Liver (tissue), 9 donors: ENCODE measurements around the gene CFAP90. TPM values are rescaled to one million over a fixed set of nuclear protein-coding genes. Genes with fewer than 3 reads are reported as not detected.

ENCODE experiments used
- DNase-seq: peaks from one replicate; pipeline ENCODE4 v3.0.0-alpha.2; 2017; ENCODE audit warnings: low spot score
- H3K27ac ChIP-seq, 2 donors: one replicate each; pipeline ENCODE4 v1.7.0; 2013; ENCODE audit warnings: inconsistent platforms in 2 of 2, low read length in 2 of 2, control low read depth in 1 of 2, low read depth in 1 of 2, mild to moderate bottlenecking in 1 of 2
- H3K27me3 ChIP-seq, 4 donors: one replicate each; pipeline versions ENCODE4 v1.6.1 to v1.7.0; 2013; ENCODE audit warnings: low read length in 3 of 4, inconsistent platforms in 1 of 4, mild to moderate bottlenecking in 1 of 4, moderate library complexity in 1 of 4; ENCODE audit not compliant: control insufficient read depth in 4 of 4, insufficient read depth in 4 of 4
- H3K36me3 ChIP-seq, 4 donors: one replicate each; pipeline versions ENCODE4 v1.6.1 to v1.7.0; 2013; ENCODE audit warnings: low read length in 3 of 4, mild to moderate bottlenecking in 3 of 4, low read depth in 1 of 4, moderate library complexity in 1 of 4; ENCODE audit not compliant: control insufficient read depth in 4 of 4, insufficient read depth in 3 of 4
- H3K4me1 ChIP-seq, 4 donors: one replicate each; pipeline versions ENCODE4 v1.6.1 to v1.7.0; 2013; ENCODE audit warnings: low read length in 3 of 4, mild to moderate bottlenecking in 3 of 4, moderate library complexity in 1 of 4; ENCODE audit not compliant: control insufficient read depth in 4 of 4, insufficient read depth in 4 of 4
- H3K4me3 ChIP-seq, 3 donors: one replicate each; pipeline versions ENCODE4 v1.6.1 to v1.7.0; 2013; ENCODE audit warnings: low read length in 3 of 3, control low read depth in 1 of 3, low read depth in 1 of 3, mild to moderate bottlenecking in 1 of 3
- H3K9ac ChIP-seq, 2 donors: one replicate each; pipeline ENCODE4 v1.7.0; 2013; ENCODE audit warnings: low read length in 2 of 2, mild to moderate bottlenecking in 2 of 2, moderate library complexity in 2 of 2, control low read depth in 1 of 2, low read depth in 1 of 2
- H3K9me3 ChIP-seq, 4 donors: one replicate each; pipeline versions ENCODE4 v1.6.1 to v1.7.0; 2013; ENCODE audit warnings: low read length in 3 of 4; ENCODE audit not compliant: control insufficient read depth in 4 of 4
- ATF3 ChIP-seq: IDR thresholded peaks from 2 replicates; pipeline ENCODE4 v1.6.1; 2016; ENCODE audit warnings: antibody characterized with exemption
- CTCF ChIP-seq: fragments of 150-350 bp; IDR thresholded peaks from 2 replicates; pipeline ENCODE4 v1.5.1; 2017; ENCODE audit warnings: improper control_type of control experiment, low read depth, low read length; ENCODE audit not compliant: missing input control
- EGR1 ChIP-seq, 2 donors: IDR thresholded peaks; 2 replicates each; pipeline ENCODE4 v1.6.1; 2016 to 2018; ENCODE audit warnings: antibody characterized with exemption in 2 of 2, low read depth in 2 of 2
- GABPA ChIP-seq, 2 donors: IDR thresholded peaks in 1 of 2; conservative IDR thresholded peaks in 1 of 2; 2 replicates each; pipeline ENCODE4 v1.6.1; 2016; ENCODE audit warnings: antibody characterized with exemption in 2 of 2, mild to moderate bottlenecking in 1 of 2, moderate library complexity in 1 of 2
- HNF4G ChIP-seq: IDR thresholded peaks from 2 replicates; pipeline ENCODE4 v1.6.1; 2016; ENCODE audit warnings: antibody characterized with exemption
- JUND ChIP-seq, 2 donors: IDR thresholded peaks; 2 replicates each; pipeline ENCODE4 v1.6.1; 2016; ENCODE audit warnings: antibody characterized with exemption in 2 of 2
- NR2F2 ChIP-seq: IDR thresholded peaks from 2 replicates; pipeline ENCODE4 v1.6.1; 2016; ENCODE audit warnings: antibody characterized with exemption
- RXRA ChIP-seq, 2 donors: IDR thresholded peaks; 2 replicates each; pipeline ENCODE4 v1.6.1; 2017 to 2018; ENCODE audit warnings: antibody characterized with exemption in 2 of 2, mild to moderate bottlenecking in 1 of 2
- TAF1 ChIP-seq: conservative IDR thresholded peaks from 2 replicates; pipeline ENCODE4 v1.6.1; 2016; ENCODE audit warnings: antibody characterized with exemption, mild to moderate bottlenecking
- YY1 ChIP-seq: IDR thresholded peaks from 2 replicates; pipeline ENCODE4 v1.6.1; 2016; ENCODE audit warnings: antibody characterized with exemption, mild to moderate bottlenecking
- WGBS: extraction: QIAGEN DNeasy Blood & Tissue Kit; methylation state at CpG from one replicate; pipeline ENCODE4 v1.1.7; 2013; 5-methylcytosine and 5-hydroxymethylcytosine counted together
- polyA plus RNA-seq, 2 donors: library from polyadenylated mRNA; stranded (reverse) in 1 of 2; unstranded in 1 of 2; fragments of 200-250 nt in 1 of 2; fragments of >200 nt in 1 of 2; fragmentation: Nextera tagmentation in 1 of 2; extraction: Ambion mirVana in 1 of 2; gene quantifications; one replicate each; pipeline versions ENCODE4 v1.2.1 to v1.2.3, GENCODE V29; 2013 to 2015
- total RNA-seq, 2 donors: library from RNA; depleted of rRNA; stranded (reverse); fragments of >200 nt; gene quantifications; one replicate each; pipeline ENCODE4 v1.2.3, GENCODE V29; 2014
- TF ChIP-seq, protein P1 (sequence below): IDR thresholded peaks from 2 replicates; pipeline ENCODE4 v1.6.1; 2016; ENCODE audit warnings: antibody characterized with exemption
- TF ChIP-seq, protein P2 (sequence below): IDR thresholded peaks from 2 replicates; pipeline ENCODE4 v1.6.1; 2016; ENCODE audit warnings: antibody characterized with exemption, mild to moderate bottlenecking
- donor health status: healthy.
- donor health status: healthy.
- donor health status: healthy.
- donor health status: healthy.
- donor health status: healthy.

The CFAP90 gene
- total and polyA plus RNA-seq, 4 donors: 0.42 to 1.0 (median 0.59) TPM

DNA sequence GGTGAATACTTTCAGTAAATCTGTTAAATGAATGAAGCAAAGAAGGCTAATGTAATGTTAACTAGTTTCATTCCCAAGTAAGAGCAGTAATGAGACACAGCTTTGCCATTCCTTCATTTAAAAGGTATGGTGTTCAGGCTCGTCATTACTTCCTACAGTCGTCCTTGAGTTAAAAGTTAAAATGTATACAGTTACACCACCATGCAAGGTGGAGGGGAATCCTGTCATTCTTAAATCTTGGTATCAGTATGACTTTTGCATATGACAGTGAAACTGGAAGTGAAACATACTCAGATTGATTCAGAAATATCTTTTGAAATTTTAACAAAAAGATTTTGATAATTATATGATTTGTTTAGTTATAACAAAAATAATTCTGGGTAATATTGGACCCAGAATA, 43.9 kb upstream of the CFAP90 start:
- no peaks in the 10 kb centered on the region for H3K27me3 ChIP-seq
- H3K9ac ChIP-seq: no peak overlapping the region
- H3K9me3 ChIP-seq: no peaks in the 10 kb centered on the region
- H3K27ac ChIP-seq: no peak overlapping the region
- WGBS: 86% methylated on average over 2 of the region's 2 CpGs
- H3K36me3 ChIP-seq: peaks cover 6 to 87% (median 68%) of the 10 kb centered on the region in 4 donors
- TF ChIP-seq HNF4G (no peak), ATF3 (no peak)
- TF ChIP-seq, protein P1, sequence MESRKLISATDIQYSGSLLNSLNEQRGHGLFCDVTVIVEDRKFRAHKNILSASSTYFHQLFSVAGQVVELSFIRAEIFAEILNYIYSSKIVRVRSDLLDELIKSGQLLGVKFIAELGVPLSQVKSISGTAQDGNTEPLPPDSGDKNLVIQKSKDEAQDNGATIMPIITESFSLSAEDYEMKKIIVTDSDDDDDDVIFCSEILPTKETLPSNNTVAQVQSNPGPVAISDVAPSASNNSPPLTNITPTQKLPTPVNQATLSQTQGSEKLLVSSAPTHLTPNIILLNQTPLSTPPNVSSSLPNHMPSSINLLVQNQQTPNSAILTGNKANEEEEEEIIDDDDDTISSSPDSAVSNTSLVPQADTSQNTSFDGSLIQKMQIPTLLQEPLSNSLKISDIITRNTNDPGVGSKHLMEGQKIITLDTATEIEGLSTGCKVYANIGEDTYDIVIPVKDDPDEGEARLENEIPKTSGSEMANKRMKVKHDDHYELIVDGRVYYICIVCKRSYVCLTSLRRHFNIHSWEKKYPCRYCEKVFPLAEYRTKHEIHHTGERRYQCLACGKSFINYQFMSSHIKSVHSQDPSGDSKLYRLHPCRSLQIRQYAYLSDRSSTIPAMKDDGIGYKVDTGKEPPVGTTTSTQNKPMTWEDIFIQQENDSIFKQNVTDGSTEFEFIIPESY: no peak
- no peaks in the 10 kb centered on the region for H3K4me1 ChIP-seq
- DNase-seq: no peak
- H3K4me3 ChIP-seq: no peak overlapping the region

DNA sequence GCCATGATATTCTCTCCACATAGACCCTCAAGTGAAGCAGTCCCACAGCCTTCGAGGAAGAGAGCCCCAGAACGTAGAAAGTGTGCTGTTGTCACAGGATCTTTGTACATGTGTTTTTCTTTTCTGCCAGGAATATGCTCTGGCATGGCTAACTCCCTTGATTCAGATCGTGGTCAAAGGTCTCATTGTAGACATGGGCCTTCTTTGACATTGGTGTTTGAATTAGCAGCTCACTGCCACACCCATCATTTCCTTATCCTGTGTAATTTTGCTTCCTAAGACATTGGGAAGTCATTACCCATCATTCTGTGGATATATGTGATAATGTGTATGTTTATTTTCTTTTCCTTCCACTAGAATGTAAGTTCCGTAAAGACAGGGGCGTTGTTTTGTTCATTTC, 43.5 kb upstream of the CFAP90 start:
- Histone ChIP-seq H3K27ac (no peak overlapping the region), H3K9ac (no peak overlapping the region), H3K36me3 (peaks cover 9 to 87% (median 67%) of the 10 kb centered on the region in 4 donors), H3K4me1 (no peaks in the 10 kb centered on the region), H3K27me3 (no peaks in the 10 kb centered on the region), H3K9me3 (no peaks in the 10 kb centered on the region), H3K4me3 (no peak overlapping the region)
- TF ChIP-seq GABPA (IDR thresholded peaks at IDR 0.05 in 1 of 2, conservative IDR thresholded peaks at IDR 0.05 in 1 of 2): no peak
- TF ChIP-seq NR2F2: no peak
- no peak for TF ChIP-seq JUND (IDR thresholded peaks at IDR 0.05)
- no peak for TF ChIP-seq EGR1 (IDR thresholded peaks at IDR 0.05; ENCODE audit: low read depth in 2 of 2)
- TF ChIP-seq, protein P2, sequence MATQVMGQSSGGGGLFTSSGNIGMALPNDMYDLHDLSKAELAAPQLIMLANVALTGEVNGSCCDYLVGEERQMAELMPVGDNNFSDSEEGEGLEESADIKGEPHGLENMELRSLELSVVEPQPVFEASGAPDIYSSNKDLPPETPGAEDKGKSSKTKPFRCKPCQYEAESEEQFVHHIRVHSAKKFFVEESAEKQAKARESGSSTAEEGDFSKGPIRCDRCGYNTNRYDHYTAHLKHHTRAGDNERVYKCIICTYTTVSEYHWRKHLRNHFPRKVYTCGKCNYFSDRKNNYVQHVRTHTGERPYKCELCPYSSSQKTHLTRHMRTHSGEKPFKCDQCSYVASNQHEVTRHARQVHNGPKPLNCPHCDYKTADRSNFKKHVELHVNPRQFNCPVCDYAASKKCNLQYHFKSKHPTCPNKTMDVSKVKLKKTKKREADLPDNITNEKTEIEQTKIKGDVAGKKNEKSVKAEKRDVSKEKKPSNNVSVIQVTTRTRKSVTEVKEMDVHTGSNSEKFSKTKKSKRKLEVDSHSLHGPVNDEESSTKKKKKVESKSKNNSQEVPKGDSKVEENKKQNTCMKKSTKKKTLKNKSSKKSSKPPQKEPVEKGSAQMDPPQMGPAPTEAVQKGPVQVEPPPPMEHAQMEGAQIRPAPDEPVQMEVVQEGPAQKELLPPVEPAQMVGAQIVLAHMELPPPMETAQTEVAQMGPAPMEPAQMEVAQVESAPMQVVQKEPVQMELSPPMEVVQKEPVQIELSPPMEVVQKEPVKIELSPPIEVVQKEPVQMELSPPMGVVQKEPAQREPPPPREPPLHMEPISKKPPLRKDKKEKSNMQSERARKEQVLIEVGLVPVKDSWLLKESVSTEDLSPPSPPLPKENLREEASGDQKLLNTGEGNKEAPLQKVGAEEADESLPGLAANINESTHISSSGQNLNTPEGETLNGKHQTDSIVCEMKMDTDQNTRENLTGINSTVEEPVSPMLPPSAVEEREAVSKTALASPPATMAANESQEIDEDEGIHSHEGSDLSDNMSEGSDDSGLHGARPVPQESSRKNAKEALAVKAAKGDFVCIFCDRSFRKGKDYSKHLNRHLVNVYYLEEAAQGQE: no peak
- TF ChIP-seq, protein P1: no peak
- TF ChIP-seq YY1: no peak
- TF ChIP-seq ATF3: no peak
- TF ChIP-seq CTCF: no peak
- no peak for TF ChIP-seq RXRA (IDR thresholded peaks at IDR 0.05)
- TF ChIP-seq TAF1: no peak
- DNase-seq: no peak
- WGBS: 72% methylated on average over 5 of the region's 5 CpGs
